CD14-positive monocyte (primary cell): Measurements from ENCODE around the gene SCAMP5. TPM values are rescaled to one million over a fixed set of nuclear protein-coding genes. Genes with fewer than 3 reads are reported as not detected.

Source experiments
- DNase-seq, 3 donors: peaks; one replicate each; pipeline ENCODE4 v3.0.0-alpha.2; 2011 to 2022
- H2AFZ ChIP-seq: 2 replicates; pipeline ENCODE4 v1.6.0; 2012; ENCODE audit warnings: mild to moderate bottlenecking, low read depth, low read length, inconsistent platforms; ENCODE audit not compliant: insufficient read depth, poor library complexity, severe bottlenecking
- H3K27ac ChIP-seq, 2 donors: 1 replicate in 1 of 2; 2 replicates in 1 of 2; pipeline ENCODE4 v1.5.1; 2012 to 2013; ENCODE audit warnings: low read length in 2 of 2, control low read depth in 1 of 2, inconsistent platforms in 1 of 2, low read depth in 1 of 2, mild to moderate bottlenecking in 1 of 2
- H3K27me3 ChIP-seq, 2 donors: one replicate each; pipeline versions ENCODE4 v1.6.0 to v1.6.1; 2011 to 2013; ENCODE audit warnings: low read length in 2 of 2; ENCODE audit not compliant: control insufficient read depth in 2 of 2, insufficient read depth in 2 of 2
- H3K36me3 ChIP-seq, 2 donors: replicated peaks in 1 of 2; 1 replicate in 1 of 2; 2 replicates in 1 of 2; pipeline versions ENCODE4 v1.5.1 to v1.6.1; 2012 to 2013; ENCODE audit warnings: low read length in 2 of 2, control low read depth in 1 of 2, inconsistent platforms in 1 of 2, mild to moderate bottlenecking in 1 of 2; ENCODE audit not compliant: insufficient read depth in 2 of 2, control insufficient read depth in 1 of 2
- H3K4me1 ChIP-seq, 2 donors: 1 replicate in 1 of 2; 2 replicates in 1 of 2; pipeline versions ENCODE4 v1.5.1 to v1.6.1; 2012 to 2013; ENCODE audit warnings: low read length in 2 of 2, control low read depth in 1 of 2, inconsistent platforms in 1 of 2, mild to moderate bottlenecking in 1 of 2, moderate library complexity in 1 of 2; ENCODE audit not compliant: insufficient read depth in 2 of 2, control insufficient read depth in 1 of 2
- H3K4me2 ChIP-seq: replicated peaks from 2 replicates; pipeline ENCODE3; 2012; ENCODE audit warnings: low read length, moderate library complexity, mild to moderate bottlenecking; ENCODE audit not compliant: poor library complexity, severe bottlenecking; ENCODE audit errors: extremely low read depth
- H3K4me3 ChIP-seq, 3 experiments: fragments of 200-600 bp in 1 of 3; sonication (generic) in 1 of 3; replicated peaks in 1 of 3; 1 replicate in 2 of 3; 2 replicates in 1 of 3; pipeline ENCODE4 v1.5.1; 2011 to 2013; ENCODE audit warnings: low read length in 3 of 3, mild to moderate bottlenecking in 3 of 3, control low read depth in 2 of 3, low read depth in 2 of 3, inconsistent platforms in 1 of 3, moderate library complexity in 1 of 3
- H3K79me2 ChIP-seq: 2 replicates; pipeline ENCODE4 v1.6.0; 2012; ENCODE audit warnings: mild to moderate bottlenecking, control low read depth, inconsistent platforms, low read length, moderate library complexity; ENCODE audit not compliant: insufficient read depth
- H3K9ac ChIP-seq: 2 replicates; pipeline ENCODE4 v1.6.0; 2017; ENCODE audit warnings: low read length, mild to moderate bottlenecking; ENCODE audit not compliant: insufficient read depth, poor library complexity, severe bottlenecking
- H3K9me3 ChIP-seq, 2 donors: replicated peaks in 1 of 2; 1 replicate in 1 of 2; 2 replicates in 1 of 2; pipeline versions ENCODE4 v1.5.1 to v1.6.1; 2012 to 2013; ENCODE audit warnings: low read length in 2 of 2, control low read depth in 1 of 2; ENCODE audit not compliant: control insufficient read depth in 1 of 2, insufficient read depth in 1 of 2
- H4K20me1 ChIP-seq: 2 replicates; pipeline ENCODE4 v1.6.0; 2012; ENCODE audit warnings: mild to moderate bottlenecking, low read length, control low read depth, moderate library complexity; ENCODE audit not compliant: insufficient read depth
- H3K27ac Mint-ChIP-seq, 7 donors: one replicate each; pipeline ENCODE4 v1.8.0; 2020; ENCODE audit warnings: mild to moderate bottlenecking in 7 of 7, mixed read lengths in 7 of 7, moderate library complexity in 6 of 7, inconsistent platforms in 2 of 7
- H3K27me3 Mint-ChIP-seq, 3 donors: one replicate each; pipeline ENCODE4 v1.8.0; 2021 to 2022; ENCODE audit warnings: low read depth in 3 of 3, mild to moderate bottlenecking in 3 of 3, mixed read lengths in 3 of 3, moderate library complexity in 3 of 3, inconsistent platforms in 1 of 3
- H3K36me3 Mint-ChIP-seq, 2 donors: one replicate each; pipeline ENCODE4 v1.8.0; 2020; ENCODE audit warnings: mixed read lengths in 2 of 2, inconsistent platforms in 1 of 2, mild to moderate bottlenecking in 1 of 2
- H3K4me1 Mint-ChIP-seq: one replicate; pipeline ENCODE4 v1.8.0; 2020; ENCODE audit warnings: mild to moderate bottlenecking, mixed read lengths
- H3K4me3 Mint-ChIP-seq, 2 donors: one replicate each; pipeline ENCODE4 v1.8.0; 2020; ENCODE audit warnings: mild to moderate bottlenecking in 2 of 2, mixed read lengths in 2 of 2, moderate library complexity in 1 of 2
- H3K9me3 Mint-ChIP-seq, 7 donors: one replicate each; pipeline ENCODE4 v1.8.0; 2020 to 2022; ENCODE audit warnings: mixed read lengths in 7 of 7, mild to moderate bottlenecking in 6 of 7, moderate library complexity in 6 of 7, inconsistent platforms in 2 of 7
- CTCF ChIP-seq: fragments of 200-600 bp; IDR thresholded peaks from one replicate; pipeline ENCODE4 v1.8.0; 2022; ENCODE audit warnings: antibody characterized with exemption, mild to moderate bottlenecking
- WGBS: methylation state at CpG from one replicate; pipeline ENCODE4 v1.1.5; 2013; ENCODE audit warnings: missing lambda C conversion rate; ENCODE audit not compliant: insufficient coverage; 5-methylcytosine and 5-hydroxymethylcytosine counted together
- intact Hi-C, 2 donors: fragments of 100-400 bp; cut with micrococcal nuclease; formaldehyde crosslinking; loops; one replicate each; pipeline versions ENCODE4 v1.15.0 to v1.15.1; 2023
- polyA plus RNA-seq, 3 donors: library from polyadenylated mRNA; depleted of rRNA in 1 of 3; unstranded in 2 of 3; stranded (reverse) in 1 of 3; fragments of 300-500 nt in 2 of 3; fragments of >200 nt in 1 of 3; fragmentation: Illumina TruSeq in 2 of 3; gene quantifications; 1 replicate in 2 of 3; 2 replicates in 1 of 3; pipeline ENCODE4 v1.2.3, GENCODE V29; 2012 to 2021

SCAMP5 gene
- polyA plus RNA-seq, 3 donors = 0.08 to 0.32 TPM; not detected in 1

GRCh38 chr15:75045332-75046015 lies 50.1 kb downstream of the SCAMP5 start:
- H2AFZ ChIP-seq = no peak overlapping the region
- Mint-ChIP-seq H3K4me1 (peaks cover 89% of the 10 kb centered on the region), H3K27me3 (peaks cover 0 to 8% (median 2%) of the 10 kb centered on the region in 3 donors), H3K36me3 (peaks cover 48 to 53% of the 10 kb centered on the region in 2 donors), H3K4me3 (peak overlapping the region in 1 of 2 donors; percentile 75), H3K27ac (peak overlapping the region; percentile 97 to 100 (median 98)), H3K9me3 (peaks cover 0 to 7% (median 0%) of the 10 kb centered on the region in 7 donors)
- peak overlapping the region; percentile 74 for H3K4me2 ChIP-seq
- no peaks in the 10 kb centered on the region for H3K27me3 ChIP-seq
- 100% methylated on average over 2 of the region's 6 CpGs for WGBS
- peak overlapping the region; percentile 90 to 100 for H3K27ac ChIP-seq
- no peak for DNase-seq
- H3K4me1 ChIP-seq = peaks cover 82 to 92% of the 10 kb centered on the region in 2 donors
- peaks cover 8 to 24% of the 10 kb centered on the region in 2 donors for H3K36me3 ChIP-seq
- no peak overlapping the region for H3K9ac ChIP-seq
- intact Hi-C loops = no loop called here
- H4K20me1 ChIP-seq = no peaks in the 10 kb centered on the region
- no peaks in the 10 kb centered on the region for H3K9me3 ChIP-seq
- no peak for TF ChIP-seq CTCF
- peaks cover 28% of the 10 kb centered on the region for H3K79me2 ChIP-seq
- H3K4me3 ChIP-seq = peak overlapping the region in 1 of 3 experiments; percentile 65

- no peak overlapping the region for H2AFZ ChIP-seq
- Mint-ChIP-seq H3K9me3 (peaks cover 0 to 2% (median 0%) of the 10 kb centered on the region in 7 donors), H3K4me3 (no peak overlapping the region), H3K27ac (peak overlapping the region in 4 of 7 donors; percentile 21 to 99 (median 98)), H3K27me3 (peaks cover 0 to 8% (median 0%) of the 10 kb centered on the region in 3 donors), H3K36me3 (peaks cover 46 to 52% of the 10 kb centered on the region in 2 donors), H3K4me1 (peaks cover 70% of the 10 kb centered on the region)
- peak overlapping the region; percentile 90 to 100 for H3K27ac ChIP-seq
- H3K27me3 ChIP-seq = no peaks in the 10 kb centered on the region
- no peak overlapping the region for H3K4me2 ChIP-seq
- intact Hi-C loops = no loop called here
- peaks cover 8 to 25% of the 10 kb centered on the region in 2 donors for H3K36me3 ChIP-seq
- peaks cover 66 to 73% of the 10 kb centered on the region in 2 donors for H3K4me1 ChIP-seq
- H3K9ac ChIP-seq = no peak overlapping the region
- H3K9me3 ChIP-seq = no peaks in the 10 kb centered on the region
- 94% methylated on average over 9 of the region's 10 CpGs for WGBS
- H3K4me3 ChIP-seq = no peak overlapping the region
- no peaks in the 10 kb centered on the region for H4K20me1 ChIP-seq
- no peak for DNase-seq
- H3K79me2 ChIP-seq = peaks cover 19% of the 10 kb centered on the region
- no peak for TF ChIP-seq CTCF
Observed at GRCh38 chr15:75048394-75048793, 53.0 kb downstream of the SCAMP5 start.
